ENCODE measurements around the gene LIMA1.
"Not testable (repeated sequence)": the region's sequence is repeated elsewhere in the genome, so short reads cannot be mapped to it uniquely, and the experiment has no call there.

Gene LIMA1

GRCh38 chr12:50185301-50185895 is 97.9 kb downstream of the LIMA1 start:
- no peak for DNase-seq

DNA sequence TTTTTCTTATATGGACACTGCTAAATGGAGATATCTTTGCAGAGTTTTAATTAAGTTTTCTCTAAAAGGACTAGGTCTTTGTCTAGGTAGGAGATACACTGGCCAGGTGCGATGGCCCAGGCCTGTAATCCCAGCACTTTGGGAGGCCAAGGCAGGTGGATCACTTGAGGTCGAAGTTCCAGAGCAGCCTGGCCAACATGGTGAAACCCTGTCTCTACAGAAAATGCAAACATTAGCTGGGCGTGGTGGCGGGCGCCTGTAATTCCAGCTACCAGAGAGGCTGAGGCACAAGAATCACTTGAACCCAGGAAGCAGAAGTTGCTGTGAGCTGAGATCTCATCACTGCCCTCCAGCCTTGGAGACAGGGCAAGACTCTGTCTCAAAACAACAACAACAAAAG is 99.1 kb downstream of the LIMA1 start:
- DNase-seq, result no peak

- no peak for DNase-seq
Measured at GRCh38 chr12:50182461-50182860, 100.9 kb downstream of the LIMA1 start.

- no peak for DNase-seq
Measured at GRCh38 chr12:50181691-50182090, 101.6 kb downstream of the LIMA1 start.

DNA sequence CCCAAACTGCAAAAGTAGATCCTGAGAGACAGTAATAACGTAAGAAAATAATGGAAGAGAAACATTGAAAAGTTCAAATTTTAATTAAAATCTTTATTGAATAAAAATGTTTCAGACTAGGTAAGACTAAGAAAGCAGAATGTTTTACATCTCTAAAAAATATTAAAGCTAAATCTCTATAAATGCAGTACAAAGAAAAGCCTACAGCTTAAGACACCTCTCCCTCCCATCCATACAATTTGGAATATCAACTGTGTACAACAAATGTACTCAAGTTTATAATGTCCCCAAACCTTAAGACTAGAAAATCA is 107.6 kb downstream of the LIMA1 start:
- DNase-seq, result no peak

GRCh38 chr12:50174971-50175715 is 108.2 kb downstream of the LIMA1 start:
- no peak for DNase-seq

- peak; percentile 92 for DNase-seq
Measured at GRCh38 chr12:50167049-50167828, 116.1 kb downstream of the LIMA1 start, which contains the start of gene CERS5. CERS5 (minus strand) TSS chr12:50167369; CDS start chr12:50167297, 72 bp downstream.

GRCh38 chr12:50166799-50167048 is 116.6 kb downstream of the LIMA1 start:
- DNase-seq, result no peak

- DNase-seq, result no peak
Measured at GRCh38 chr12:50164963-50165362, 118.4 kb downstream of the LIMA1 start.

DNA sequence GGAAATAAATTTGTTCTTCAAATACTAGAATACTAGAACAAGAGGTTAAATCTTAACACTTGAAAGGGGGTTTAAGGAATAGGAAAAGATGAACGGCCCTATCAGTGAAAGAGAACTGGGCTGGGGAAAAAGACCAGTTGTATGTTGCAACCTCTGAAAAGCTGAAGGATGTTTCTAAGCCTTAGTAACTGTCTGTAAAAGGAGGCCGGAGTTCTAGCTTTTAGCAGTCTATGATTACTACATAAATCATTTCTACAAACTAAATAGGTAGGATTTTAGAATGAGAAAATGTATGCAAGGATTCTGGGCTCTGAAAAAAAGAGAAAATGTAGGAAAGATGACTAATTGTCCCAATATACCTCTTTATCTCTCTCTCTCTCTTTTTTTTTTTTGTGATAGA is 121.1 kb downstream of the LIMA1 start:
- DNase-seq, result no peak

GRCh38 chr12:50160643-50161042 is 122.7 kb downstream of the LIMA1 start:
- no peak for DNase-seq

GRCh38 chr12:50157259-50157658 is 126.1 kb downstream of the LIMA1 start:
- DNase-seq, result no peak

DNA sequence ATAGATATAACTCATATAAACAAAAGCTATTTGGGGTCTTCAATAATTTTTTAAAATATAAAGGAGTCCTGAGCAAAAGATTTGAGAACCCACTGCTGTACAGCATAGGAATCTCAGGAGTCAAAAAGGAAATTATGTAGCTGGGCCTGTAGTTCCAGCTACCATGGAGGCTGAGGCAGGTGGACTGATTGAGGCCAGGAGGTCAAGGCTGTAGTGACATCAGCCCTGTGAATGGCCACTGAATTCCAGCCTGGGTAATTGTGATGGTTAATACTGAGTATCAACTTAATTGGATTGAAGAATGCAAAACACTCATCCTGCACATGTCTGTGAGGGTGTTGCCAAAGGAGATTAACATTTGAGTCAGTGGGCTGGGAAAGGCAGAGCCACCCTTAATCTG is 126.7 kb downstream of the LIMA1 start:
- DNase-seq, result no peak

GRCh38 chr12:50154947-50155346 is 128.4 kb downstream of the LIMA1 start:
- DNase-seq, result not testable (repeated sequence)

DNA sequence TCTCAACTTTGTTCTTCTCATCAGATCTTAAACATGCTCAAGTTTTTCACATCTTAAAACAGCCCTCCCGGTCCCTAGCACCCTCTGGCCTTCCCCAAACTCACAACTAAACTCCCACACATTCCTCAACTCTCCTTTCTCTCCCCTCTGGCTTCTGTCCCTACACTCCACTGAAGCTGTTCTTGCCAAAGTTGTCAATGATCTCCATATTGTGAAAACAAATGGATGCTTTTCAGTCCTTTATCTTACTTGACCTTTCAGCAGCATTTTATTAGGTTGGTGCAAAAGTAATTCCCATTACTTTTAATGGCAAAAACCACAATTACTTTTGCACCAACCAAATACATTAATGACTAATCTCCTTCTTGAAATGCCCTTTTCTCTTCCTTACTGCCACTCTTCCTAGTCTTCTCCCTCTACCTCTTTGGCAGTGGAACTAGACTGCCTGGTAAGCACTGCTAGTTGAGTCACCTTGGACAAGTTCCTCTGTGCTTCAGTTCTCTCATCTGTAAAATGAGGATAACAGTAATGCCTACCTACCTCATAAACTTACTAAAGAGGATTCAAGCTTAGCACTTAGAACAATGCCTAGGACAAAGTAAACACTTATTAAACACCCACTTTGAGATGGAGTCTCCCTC is 132.2 kb downstream of the LIMA1 start:
- DNase-seq, result no peak

- DNase-seq, result no peak
Measured at GRCh38 chr12:50149311-50149710, 134.0 kb downstream of the LIMA1 start.

- not testable (repeated sequence) for DNase-seq
Measured at GRCh38 chr12:50148011-50148410, 135.3 kb downstream of the LIMA1 start.

DNA sequence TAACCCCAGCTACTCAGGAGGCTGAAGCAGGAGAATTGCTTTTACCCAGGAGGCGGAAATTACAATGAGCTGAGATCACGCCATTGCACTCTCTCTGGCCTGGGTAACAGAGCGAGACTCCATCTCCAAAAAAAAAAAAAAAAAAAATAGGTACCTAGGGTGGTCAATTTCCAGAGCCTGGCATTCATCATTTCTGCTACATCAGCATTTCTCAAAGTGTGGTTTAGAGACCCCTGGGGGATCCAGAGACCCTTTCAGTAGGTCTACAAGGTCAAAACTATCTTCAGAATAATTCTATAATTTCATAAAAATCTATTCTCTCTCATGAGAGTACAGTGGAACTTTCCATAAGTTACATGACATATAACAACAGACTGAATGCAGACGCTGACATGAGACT is 136.0 kb downstream of the LIMA1 start:
- no peak for DNase-seq

- no peak for DNase-seq
Measured at GRCh38 chr12:50145439-50145838, 137.9 kb downstream of the LIMA1 start.

DNA sequence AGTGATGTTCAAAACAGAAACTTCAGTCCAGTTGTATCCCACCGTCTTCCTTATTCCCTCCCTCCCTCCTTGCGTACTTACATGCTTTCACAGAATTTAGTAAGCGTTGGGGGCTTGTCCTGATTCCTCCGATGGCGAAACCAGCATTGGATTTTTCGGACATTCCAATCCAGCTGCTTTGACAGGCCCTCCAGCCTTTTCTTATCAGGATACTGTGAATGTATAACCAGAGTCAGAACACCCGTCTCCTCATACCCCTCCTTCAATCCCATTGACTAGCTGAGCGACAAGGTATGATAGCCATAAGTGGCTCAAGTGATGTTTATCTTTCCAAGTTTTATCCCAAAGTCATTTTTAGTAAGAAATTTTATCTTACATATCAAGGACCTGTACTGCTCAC is 140.3 kb downstream of the LIMA1 start:
- DNase-seq, result no peak

DNA sequence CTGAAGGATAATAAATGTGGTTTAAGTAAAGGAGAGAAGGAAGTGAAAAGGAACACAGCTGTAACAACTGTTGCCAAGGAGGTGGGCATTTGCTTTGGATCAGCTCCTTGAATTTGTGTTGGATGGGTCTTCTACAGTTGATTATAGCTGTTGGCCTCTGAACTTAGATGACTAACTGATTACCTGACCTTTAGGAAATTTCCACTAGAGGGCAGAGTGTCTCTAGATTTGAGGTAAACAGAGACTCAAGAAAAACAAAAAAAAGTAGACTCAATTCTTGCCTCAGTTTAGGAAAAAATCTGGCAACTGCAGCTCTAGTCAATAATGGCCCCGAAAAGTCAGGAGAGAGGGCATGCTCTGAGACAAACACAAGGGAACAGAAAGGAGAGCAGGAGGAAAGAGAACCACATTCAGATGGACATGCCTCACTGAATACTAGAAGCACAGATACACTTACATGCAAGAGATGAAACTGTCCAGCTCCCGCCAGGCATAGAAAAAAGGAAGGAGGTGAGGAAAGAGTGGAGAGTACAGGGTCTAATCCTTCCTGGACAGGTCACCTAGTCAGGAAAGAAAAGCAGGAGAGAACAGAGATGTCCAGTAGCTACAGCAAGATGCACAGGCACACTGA is 150.7 kb downstream of the LIMA1 start:
- no peak for DNase-seq

GRCh38 chr12:50129290-50129689 is 154.0 kb downstream of the LIMA1 start:
- no peak for DNase-seq

GRCh38 chr12:50127546-50127945 is 155.8 kb downstream of the LIMA1 start:
- no peak for DNase-seq
